ENCODE measurements around the gene GNAT2. TPM values are rescaled to one million over a fixed set of nuclear protein-coding genes. Genes with fewer than 3 reads are reported as not detected.
A peak's percentile ranks its signal among the peaks of the same experiment; 100 is the strongest.

The GNAT2 gene
- total RNA-seq, 2 donors from 2014 or later = not detected

- no peak overlapping the region for H3K4me3 Mint-ChIP-seq
- H3K36me3 Mint-ChIP-seq (ENCODE audit: low read depth) = peaks cover 6% of the 10 kb centered on the region
- H3K27ac Mint-ChIP-seq = peak overlapping the region; percentile 85
- peaks cover 26% of the 10 kb centered on the region for H3K4me1 Mint-ChIP-seq
- DNase-seq = no peak
- H3K27me3 Mint-ChIP-seq = no peaks in the 10 kb centered on the region
- no peaks in the 10 kb centered on the region for H3K9me3 ChIP-seq (ENCODE audit: control insufficient read depth, low read length, poor library complexity, severe bottlenecking)
- no peak for ATAC-seq
These were observed 9.3 kb upstream of the GNAT2 start for GRCh38 chr1:109628540-109629321.

GRCh38 chr1:109627692-109628399 lies 8.4 kb upstream of the GNAT2 start:
- peak overlapping the region; percentile 21 for H3K27ac Mint-ChIP-seq
- no peak for DNase-seq

GRCh38 chr1:109626682-109627408 lies 7.4 kb upstream of the GNAT2 start:
- ATAC-seq (no peak), DNase-seq (no peak)
- H3K4me1 Mint-ChIP-seq = peaks cover 39% of the 10 kb centered on the region
- no peaks in the 10 kb centered on the region for H3K9me3 ChIP-seq (ENCODE audit: control insufficient read depth, low read length, poor library complexity, severe bottlenecking)
- no peak overlapping the region for H3K4me3 Mint-ChIP-seq
- peaks cover 6% of the 10 kb centered on the region for H3K36me3 Mint-ChIP-seq (ENCODE audit: low read depth)
- no peaks in the 10 kb centered on the region for H3K27me3 Mint-ChIP-seq
- no peak overlapping the region for H3K27ac Mint-ChIP-seq

More at GRCh38 chr1:109627692-109628399, 8.4 kb upstream of the GNAT2 start:
- peaks cover 35% of the 10 kb centered on the region for H3K4me1 Mint-ChIP-seq
- no peak for ATAC-seq
- H3K27me3 Mint-ChIP-seq = no peaks in the 10 kb centered on the region
- no peak overlapping the region for H3K4me3 Mint-ChIP-seq
- H3K36me3 Mint-ChIP-seq (ENCODE audit: low read depth) = peaks cover 6% of the 10 kb centered on the region
- H3K9me3 ChIP-seq (ENCODE audit: control insufficient read depth, low read length, poor library complexity, severe bottlenecking) = no peaks in the 10 kb centered on the region

- no peaks in the 10 kb centered on the region for H3K9me3 ChIP-seq (ENCODE audit: control insufficient read depth, low read length, poor library complexity, severe bottlenecking)
- no peak for ATAC-seq
- Mint-ChIP-seq H3K27me3 (no peaks in the 10 kb centered on the region), H3K4me3 (no peak overlapping the region), H3K4me1 (peaks cover 43% of the 10 kb centered on the region), H3K36me3 (ENCODE audit: low read depth) (peaks cover 6% of the 10 kb centered on the region), H3K27ac (peak overlapping the region; percentile 98)
- DNase-seq = no peak
These were observed 6.5 kb upstream of the GNAT2 start for GRCh38 chr1:109625601-109626560.

- peak overlapping the region; percentile 98 for H3K27ac Mint-ChIP-seq
- no peaks in the 10 kb centered on the region for H3K9me3 ChIP-seq (ENCODE audit: control insufficient read depth, low read length, poor library complexity, severe bottlenecking)
- no peaks in the 10 kb centered on the region for H3K27me3 Mint-ChIP-seq
- ATAC-seq = no peak
- no peak overlapping the region for H3K4me3 Mint-ChIP-seq
- no peak for DNase-seq
- peaks cover 43% of the 10 kb centered on the region for H3K4me1 Mint-ChIP-seq
- H3K36me3 Mint-ChIP-seq (ENCODE audit: low read depth) = peaks cover 6% of the 10 kb centered on the region
These were observed 5.8 kb upstream of the GNAT2 start for GRCh38 chr1:109625176-109625575.

GRCh38 chr1:109624201-109625010 lies 5.0 kb upstream of the GNAT2 start:
- Mint-ChIP-seq H3K36me3 (ENCODE audit: low read depth) (peaks cover 8% of the 10 kb centered on the region), H3K27ac (peak overlapping the region; percentile 98), H3K4me3 (peak overlapping the region; percentile 99), H3K27me3 (no peaks in the 10 kb centered on the region), H3K4me1 (peaks cover 47% of the 10 kb centered on the region)
- no peak for DNase-seq
- no peaks in the 10 kb centered on the region for H3K9me3 ChIP-seq (ENCODE audit: control insufficient read depth, low read length, poor library complexity, severe bottlenecking)
- no peak for ATAC-seq

- Mint-ChIP-seq H3K4me3 (peak overlapping the region; percentile 99), H3K27me3 (no peaks in the 10 kb centered on the region), H3K36me3 (ENCODE audit: low read depth) (peaks cover 6% of the 10 kb centered on the region), H3K4me1 (peaks cover 53% of the 10 kb centered on the region), H3K27ac (peak overlapping the region; percentile 98)
- H3K9me3 ChIP-seq (ENCODE audit: control insufficient read depth, low read length, poor library complexity, severe bottlenecking) = no peaks in the 10 kb centered on the region
- ATAC-seq (no peak), DNase-seq (no peak)
These were observed 4.3 kb upstream of the GNAT2 start for GRCh38 chr1:109623601-109624161.

GRCh38 chr1:109622895-109623294 lies 3.5 kb upstream of the GNAT2 start:
- no peaks in the 10 kb centered on the region for H3K9me3 ChIP-seq (ENCODE audit: control insufficient read depth, low read length, poor library complexity, severe bottlenecking)
- no peak for DNase-seq
- peak overlapping the region; percentile 98 for H3K27ac Mint-ChIP-seq
- no peak for ATAC-seq
- H3K4me1 Mint-ChIP-seq = peaks cover 55% of the 10 kb centered on the region
- peaks cover 4% of the 10 kb centered on the region for H3K36me3 Mint-ChIP-seq (ENCODE audit: low read depth)
- no peaks in the 10 kb centered on the region for H3K27me3 Mint-ChIP-seq
- H3K4me3 Mint-ChIP-seq = peak overlapping the region; percentile 99

GRCh38 chr1:109622137-109622892 lies 2.9 kb upstream of the GNAT2 start:
- Mint-ChIP-seq H3K36me3 (ENCODE audit: low read depth) (peaks cover 4% of the 10 kb centered on the region), H3K4me3 (peak overlapping the region; percentile 99), H3K4me1 (peaks cover 59% of the 10 kb centered on the region), H3K27ac (peak overlapping the region; percentile 98), H3K27me3 (no peaks in the 10 kb centered on the region)
- no peak for ATAC-seq
- DNase-seq = no peak
- no peaks in the 10 kb centered on the region for H3K9me3 ChIP-seq (ENCODE audit: control insufficient read depth, low read length, poor library complexity, severe bottlenecking)

GRCh38 chr1:109621379-109622136 lies 2.1 kb upstream of the GNAT2 start:
- DNase-seq = no peak
- H3K9me3 ChIP-seq (ENCODE audit: control insufficient read depth, low read length, poor library complexity, severe bottlenecking) = no peaks in the 10 kb centered on the region
- Mint-ChIP-seq H3K27me3 (no peaks in the 10 kb centered on the region), H3K4me1 (peaks cover 66% of the 10 kb centered on the region), H3K27ac (peak overlapping the region; percentile 98), H3K36me3 (ENCODE audit: low read depth) (peaks cover 4% of the 10 kb centered on the region), H3K4me3 (peak overlapping the region; percentile 99)
- no peak for ATAC-seq
